Muscle of back (tissue), 11 donors: ENCODE data around the gene DUSP8. TPM values are rescaled to one million over a fixed set of nuclear protein-coding genes. Genes with fewer than 3 reads are reported as not detected.

Source experiments
- DNase-seq, 3 donors: peaks; one replicate each; pipeline versions ENCODE4 v3.0.0 to v3.0.0-alpha.2; 2013
- polyA plus RNA-seq, 10 donors: library from polyadenylated mRNA; unstranded; fragments of 120-200 nt; gene quantifications; one replicate each; pipeline ENCODE4 v1.2.1, GENCODE V29; 2013; ENCODE audit not compliant: insufficient read length in 10 of 10

DUSP8 gene
- polyA plus RNA-seq, 10 donors, result 7.9 to 39.8 (median 19.0) TPM

DNA sequence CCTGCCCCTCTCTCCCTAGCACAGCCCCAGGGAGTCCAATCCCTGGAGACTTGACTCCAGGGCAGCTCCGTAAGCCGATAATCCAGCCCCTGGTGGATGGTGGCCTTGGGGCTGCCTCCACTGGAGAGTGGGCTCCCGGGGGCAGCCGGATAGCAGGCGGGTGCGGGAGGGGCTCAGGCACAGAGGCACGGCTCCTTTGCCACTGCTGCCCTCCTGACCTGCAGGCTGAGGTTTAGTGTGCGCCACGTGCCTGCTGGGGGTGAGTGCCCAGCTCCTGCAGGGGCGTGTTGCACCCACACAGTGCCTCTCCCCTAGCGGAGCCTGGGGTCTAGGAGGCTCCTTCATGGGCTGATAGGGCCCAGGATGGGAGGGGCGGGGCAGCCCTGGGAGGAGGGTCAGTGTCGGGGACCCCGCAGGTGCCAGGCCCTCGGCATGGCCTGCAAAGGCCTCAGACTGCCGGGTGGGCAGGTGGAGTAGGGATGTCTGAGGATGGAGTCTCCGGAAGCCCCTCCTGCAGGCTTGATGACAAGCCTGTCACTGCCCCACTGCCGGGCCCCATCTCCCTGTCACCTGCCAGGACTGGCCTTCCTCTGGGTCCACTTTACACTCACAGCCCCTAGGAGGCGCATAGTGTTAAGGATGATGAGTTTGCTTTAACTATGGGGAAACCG is 5.6 kb downstream of the DUSP8 start:
- DNase-seq, result no peak

DNA sequence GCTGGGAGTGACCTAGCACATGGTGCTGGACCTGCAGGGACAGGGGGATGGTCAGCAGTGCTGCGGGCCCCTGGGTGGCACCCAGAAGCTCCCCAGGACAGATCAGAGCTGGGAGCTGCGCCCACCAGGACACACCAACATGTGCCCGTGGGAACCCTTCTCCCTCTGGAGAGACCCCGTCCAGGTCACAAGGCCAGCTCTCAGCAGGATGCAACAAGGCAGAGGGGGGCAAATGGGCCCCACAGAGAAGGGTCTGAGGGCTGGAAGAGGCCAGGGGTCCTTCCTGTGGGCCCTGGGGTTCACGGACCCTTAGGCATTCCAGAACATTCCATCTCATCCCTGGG is 6.2 kb downstream of the DUSP8 start:
- DNase-seq, result no peak

GRCh38 chr11:1565173-1565903 is 6.7 kb downstream of the DUSP8 start:
- no peak for DNase-seq

- peak in 2 of 3 donors; percentile 66 for DNase-seq
Measured at GRCh38 chr11:1564535-1565172, 7.4 kb downstream of the DUSP8 start.

DNA sequence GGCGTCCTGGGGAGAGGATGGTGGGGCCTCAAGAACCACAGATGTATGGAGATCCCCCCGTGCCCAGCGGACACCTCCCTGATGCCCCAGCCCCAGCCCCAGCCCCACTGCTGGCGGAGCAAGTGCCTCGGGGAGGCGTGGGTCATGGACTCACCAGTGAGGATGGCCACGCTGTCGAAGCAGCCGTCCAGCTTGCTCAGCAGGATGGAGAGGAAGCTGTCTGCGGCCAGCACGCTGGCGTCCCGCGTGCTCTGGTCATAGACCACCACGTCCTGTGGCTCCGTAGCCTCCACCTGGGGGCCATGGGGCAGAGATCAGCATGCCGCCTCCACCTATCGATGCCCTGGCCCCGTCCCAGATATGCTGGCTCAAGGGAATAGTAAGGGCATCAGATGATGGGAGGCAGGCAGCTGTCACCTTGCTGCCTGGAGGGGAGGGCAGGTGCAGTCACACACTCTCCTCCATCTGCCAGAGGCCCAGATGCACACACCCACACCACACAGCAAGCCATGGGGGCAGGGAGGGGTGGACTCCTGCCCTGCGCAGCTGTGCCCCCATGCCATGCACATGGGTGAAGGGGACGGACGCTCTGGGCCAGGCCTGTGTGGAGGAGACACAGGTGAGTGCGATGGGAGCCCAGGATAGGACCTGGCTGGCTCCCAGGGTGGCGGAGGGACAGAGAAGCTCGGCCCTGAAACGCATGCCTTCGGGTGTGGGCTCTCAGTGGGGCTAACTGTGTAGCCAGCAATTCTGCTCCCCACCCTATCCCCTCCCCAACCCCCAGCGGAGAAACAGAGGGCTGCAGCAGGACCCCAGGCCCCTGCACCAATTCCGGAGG is 8.2 kb downstream of the DUSP8 start:
- no peak for DNase-seq

DNA sequence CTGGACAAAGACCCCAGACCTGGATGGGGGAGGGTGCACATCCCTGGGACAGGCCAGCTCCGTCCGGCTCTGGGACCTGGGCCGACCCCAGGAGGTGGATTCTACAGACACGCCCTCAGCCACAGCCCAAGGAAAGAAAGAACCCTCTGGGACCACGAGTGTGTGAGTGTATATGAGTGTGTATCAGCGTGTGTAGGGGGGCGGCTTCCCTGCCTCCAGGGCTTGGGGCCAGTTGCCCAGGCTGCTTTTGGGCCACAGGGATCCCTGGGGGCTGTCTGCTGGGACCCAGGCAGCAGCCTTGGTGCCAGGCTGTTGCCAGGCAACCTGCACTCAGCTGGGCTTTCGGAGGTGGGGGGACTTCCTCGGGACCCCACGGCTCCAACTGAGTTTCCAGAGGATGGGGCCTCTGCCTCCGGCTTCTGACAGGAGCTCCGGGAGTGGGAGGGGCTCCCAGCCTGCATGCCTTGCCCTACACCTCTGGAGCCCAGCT is 8.9 kb downstream of the DUSP8 start:
- no peak for DNase-seq

DNA sequence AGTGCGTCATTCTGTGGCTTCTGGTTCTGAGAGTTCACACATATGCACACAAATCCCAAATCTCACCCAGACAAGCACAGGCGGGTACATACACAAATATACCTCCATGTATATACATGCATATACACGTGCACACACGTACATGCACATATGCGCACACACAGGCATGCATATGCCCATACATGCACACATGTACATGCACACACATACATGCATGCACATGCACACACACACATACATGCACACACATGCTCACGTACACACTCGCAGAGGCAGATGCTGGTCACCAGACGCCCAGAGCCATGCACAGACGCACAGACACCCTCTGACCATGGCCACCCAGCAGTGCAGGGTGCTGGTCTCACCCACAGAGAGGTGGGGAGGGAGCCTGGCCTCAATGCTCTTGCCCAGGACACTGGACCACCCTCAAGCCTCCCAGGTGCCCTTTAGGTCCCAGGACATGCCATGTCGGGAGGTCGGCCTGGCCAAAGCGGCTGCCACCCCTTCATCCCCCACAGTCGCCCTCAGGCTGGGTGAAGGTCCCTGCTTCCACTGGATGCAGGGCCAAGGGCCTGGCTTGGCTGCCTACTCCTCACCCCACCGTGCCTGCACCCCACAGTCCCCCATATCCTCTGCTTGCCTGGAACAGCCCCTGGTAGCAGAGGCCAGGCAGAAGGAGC is 9.5 kb downstream of the DUSP8 start:
- DNase-seq, result no peak

DNA sequence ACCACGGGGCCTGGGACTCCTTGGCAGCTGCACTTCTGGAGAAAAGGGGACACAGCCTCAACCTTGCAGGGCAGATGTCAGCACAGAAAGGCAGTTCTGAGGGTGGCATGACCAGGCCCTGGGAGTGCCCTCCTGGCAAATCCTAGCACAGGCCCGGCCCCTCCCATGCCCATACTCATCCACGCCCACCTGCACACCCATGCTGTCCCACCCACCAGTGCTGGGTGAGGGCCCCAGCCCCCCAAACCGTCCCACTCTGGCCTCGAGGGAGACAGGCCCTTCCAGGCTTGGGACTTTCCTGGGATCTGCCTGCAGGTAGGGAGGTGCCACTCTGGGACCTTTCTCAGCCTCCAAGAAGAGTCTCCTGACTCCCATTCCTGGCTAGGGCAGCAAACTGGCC is 10.1 kb downstream of the DUSP8 start:
- no peak for DNase-seq

DNA sequence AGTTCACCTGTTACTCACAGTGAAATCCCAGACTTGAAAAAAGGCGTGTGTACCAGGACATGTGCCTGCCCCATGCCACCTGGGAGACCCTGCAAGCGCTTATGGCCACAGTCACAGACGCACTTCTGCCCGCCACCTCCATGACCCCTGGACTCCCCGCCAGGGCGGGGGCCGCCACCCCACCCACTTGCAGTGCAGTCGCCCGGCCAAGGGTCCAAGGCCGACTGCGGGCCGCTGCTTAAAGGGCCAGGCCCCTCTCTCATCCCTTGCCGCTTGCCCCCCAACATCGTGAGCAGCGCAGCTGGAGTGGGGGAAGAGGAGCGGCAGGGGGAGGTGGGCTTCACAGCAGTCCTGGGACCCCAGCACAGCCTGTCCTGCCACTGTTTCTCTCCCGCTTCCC is 10.8 kb downstream of the DUSP8 start:
- no peak for DNase-seq

- DNase-seq, result no peak
Measured at GRCh38 chr11:1560649-1561251, 11.3 kb downstream of the DUSP8 start.

GRCh38 chr11:1560002-1560648 is 11.9 kb downstream of the DUSP8 start:
- no peak for DNase-seq

DNA sequence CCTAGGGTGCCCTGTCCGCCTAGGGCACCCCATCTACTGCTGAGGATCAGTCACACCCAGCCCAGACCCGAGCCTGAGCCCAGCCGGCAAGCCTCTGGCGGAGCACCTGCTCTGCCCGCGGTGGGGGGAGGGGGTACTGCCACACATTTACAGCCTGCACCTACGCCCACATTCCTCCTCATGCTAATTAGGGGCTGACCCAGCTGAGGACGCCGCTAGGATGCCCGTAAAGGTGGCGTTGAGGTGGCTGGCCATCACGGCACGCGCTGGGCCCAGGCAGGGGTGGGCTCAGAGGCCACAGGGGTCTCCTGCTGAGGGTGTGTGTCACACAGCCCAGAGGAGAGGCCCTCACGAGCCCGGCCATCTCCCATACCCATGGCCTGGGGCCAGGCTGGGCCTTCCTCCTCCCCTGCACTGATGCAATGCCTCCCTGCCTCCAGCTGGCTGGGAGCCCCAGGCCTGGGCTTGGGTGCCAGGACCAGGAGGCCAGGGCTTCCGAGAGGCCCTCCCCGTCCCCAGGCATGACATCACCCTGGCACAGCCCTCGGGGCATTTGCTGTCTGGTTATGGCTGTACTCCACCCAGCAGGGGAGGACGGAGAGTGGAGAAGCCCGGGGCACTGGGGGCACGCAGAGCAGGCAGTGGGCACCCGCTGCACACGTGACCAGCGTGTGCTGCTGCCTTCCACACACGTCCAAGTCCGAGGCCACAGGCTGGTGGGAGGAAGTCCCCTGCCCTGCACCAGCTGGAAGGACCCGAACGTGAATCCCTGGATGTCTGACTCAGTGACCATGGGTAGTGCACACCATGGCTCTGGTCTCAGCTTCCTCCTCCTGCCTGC is 12.7 kb downstream of the DUSP8 start:
- DNase-seq, result peak; percentile 69 to 83 (median 78)

DNA sequence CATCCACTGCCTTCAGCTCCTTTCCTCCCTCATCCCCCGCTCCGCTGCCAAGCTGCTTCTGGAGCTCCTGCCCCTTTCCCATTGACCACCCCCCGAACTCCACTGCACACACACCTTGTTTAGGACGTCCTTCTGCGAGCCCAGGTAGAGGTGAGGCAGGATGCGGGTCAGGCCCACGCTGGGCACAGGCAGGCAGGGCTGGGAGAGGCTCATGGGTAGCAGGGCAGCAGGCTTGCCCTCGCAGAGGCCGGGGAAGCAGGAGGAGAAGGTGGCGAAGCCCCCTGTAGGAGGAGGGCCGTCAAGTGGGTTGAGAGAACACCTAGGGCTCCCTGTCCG is 13.3 kb downstream of the DUSP8 start:
- no peak for DNase-seq

GRCh38 chr11:1557904-1558774 is 13.9 kb downstream of the DUSP8 start:
- peak in 2 of 3 donors; percentile 59 to 72 for DNase-seq

- no peak for DNase-seq
Measured at GRCh38 chr11:1557051-1557884, 14.8 kb downstream of the DUSP8 start.

- no peak for DNase-seq
Measured at GRCh38 chr11:1556278-1556902, 15.7 kb downstream of the DUSP8 start.

DNA sequence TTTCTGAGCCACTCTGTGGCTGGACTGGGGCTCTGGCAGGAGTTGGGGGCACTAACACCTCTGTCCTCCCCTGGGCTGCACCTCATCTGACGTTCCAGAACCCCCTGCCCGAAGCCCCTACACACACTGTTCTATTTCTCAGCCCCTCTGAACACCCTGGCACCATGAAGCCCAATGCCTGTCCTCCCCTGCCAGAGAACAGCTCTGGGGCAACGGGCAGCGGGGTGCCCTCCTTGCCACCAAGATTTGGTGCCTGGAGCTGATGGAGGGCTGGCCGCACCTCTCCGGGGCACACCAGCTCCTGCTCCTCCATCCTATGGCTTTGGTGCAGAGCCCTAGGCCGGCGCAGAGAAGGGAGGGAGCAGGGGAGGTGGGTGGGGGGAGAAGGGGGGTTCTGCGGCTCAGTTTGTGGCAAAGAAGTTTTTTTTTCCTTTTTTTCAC is 16.3 kb downstream of the DUSP8 start:
- no peak for DNase-seq
